M059J (cell line): ENCODE data around the gene NPAS2. TPM values are rescaled to one million over a fixed set of nuclear protein-coding genes. Genes with fewer than 3 reads are reported as not detected.
A peak's percentile ranks its signal among the peaks of the same experiment; 100 is the strongest.

Source experiments
- DNase-seq: peaks from one replicate; pipeline ENCODE4 v3.0.0-alpha.2; 2012; ENCODE audit warnings: low read depth
- total RNA-seq: library from RNA; depleted of rRNA; stranded (reverse); fragments of >200 nt; shearing (Covaris generic); gene quantifications from 2 replicates; pipeline ENCODE4 v1.2.3, GENCODE V29; 2014

Gene NPAS2
- total RNA-seq, 1 experiment from 2014 or later: 3.6 TPM

GRCh38 chr2:100796499-100797100, 23.3 kb upstream of the NPAS2 start:
- no peak for DNase-seq

- no peak for DNase-seq
These were observed 20.3 kb upstream of the NPAS2 start for GRCh38 chr2:100799686-100800085.

GRCh38 chr2:100800915-100801314, 19.0 kb upstream of the NPAS2 start:
- DNase-seq: no peak

- peak; percentile 12 for DNase-seq
These were observed 18.5 kb upstream of the NPAS2 start for GRCh38 chr2:100801402-100801801.

GRCh38 chr2:100802066-100802465, 17.9 kb upstream of the NPAS2 start:
- peak; percentile 12 for DNase-seq

GRCh38 chr2:100803334-100803733, 16.6 kb upstream of the NPAS2 start:
- no peak for DNase-seq

GRCh38 chr2:100806550-100806949, 13.4 kb upstream of the NPAS2 start:
- no peak for DNase-seq

- DNase-seq: no peak
These were observed 12.2 kb upstream of the NPAS2 start for GRCh38 chr2:100807707-100808106.

- no peak for DNase-seq
These were observed 11.4 kb upstream of the NPAS2 start for GRCh38 chr2:100808582-100808981.

GRCh38 chr2:100809506-100809905, 10.4 kb upstream of the NPAS2 start:
- no peak for DNase-seq

GRCh38 chr2:100810603-100811145, 9.3 kb upstream of the NPAS2 start:
- DNase-seq: no peak

- no peak for DNase-seq
These were observed 7.8 kb upstream of the NPAS2 start for GRCh38 chr2:100812116-100812515.

GRCh38 chr2:100812573-100812972, 7.4 kb upstream of the NPAS2 start:
- no peak for DNase-seq

GRCh38 chr2:100813527-100813926, 6.4 kb upstream of the NPAS2 start:
- DNase-seq: peak; percentile 15

- DNase-seq: no peak
These were observed 5.9 kb upstream of the NPAS2 start for GRCh38 chr2:100814043-100814442.

- no peak for DNase-seq
These were observed 5.5 kb upstream of the NPAS2 start for GRCh38 chr2:100814453-100814852.

- no peak for DNase-seq
These were observed 2.5 kb upstream of the NPAS2 start for GRCh38 chr2:100817388-100817985.

GRCh38 chr2:100818003-100818605, 1.8 kb upstream of the NPAS2 start:
- no peak for DNase-seq

GRCh38 chr2:100818606-100819369, 1.2 kb upstream of the NPAS2 start:
- DNase-seq: peak; percentile 62

GRCh38 chr2:100820273-100820522, 259 bp downstream of the NPAS2 start:
- DNase-seq: no peak

- no peak for DNase-seq
These were observed 750 bp downstream of the NPAS2 start for GRCh38 chr2:100820523-100821254.
